ENCODE measurements around the gene LRRFIP1. TPM values are rescaled to one million over a fixed set of nuclear protein-coding genes. Genes with fewer than 3 reads are reported as not detected.

Gene LRRFIP1
- total and polyA plus RNA-seq, 10 of the 15 experiments (the other 5 are each of a cell fraction or from before 2014, with no cell fraction given) = 36.2 to 120 (median 74.3) TPM

DNA sequence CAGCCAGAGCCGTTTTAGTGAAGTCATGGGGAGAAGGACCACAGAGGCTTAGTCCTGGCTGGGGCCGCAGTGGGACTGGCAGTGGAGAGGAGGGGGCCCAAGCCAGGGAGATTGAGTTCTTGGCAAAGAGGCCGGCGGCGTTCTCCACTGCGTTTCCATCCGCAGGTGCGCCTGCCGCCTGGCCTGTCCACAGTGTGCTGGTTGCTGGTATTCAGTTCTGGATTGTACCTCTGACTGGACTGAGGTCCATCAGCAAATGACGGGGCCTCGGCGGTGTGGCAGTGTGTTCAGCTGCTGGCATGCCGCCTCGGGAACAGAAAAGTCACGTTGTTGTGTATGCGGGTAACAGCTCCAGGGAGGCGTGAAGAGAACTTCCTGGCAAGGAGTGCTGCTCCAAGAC is 36.8 kb downstream of the LRRFIP1 start:
- in situ Hi-C loops (cut with MboI) = no loop called here
- H2AFZ ChIP-seq (ENCODE audit: control insufficient read depth, low read depth, low read length) = no peak overlapping the region
- ChIA-PET CTCF (interaction anchor here (0.9 to 2.3 kb wide), 3 partner anchors 9 to 151 kb away, joined by 4 to 10 read pairs (median 9); no protein-coding TSS in a partner anchor), POLR2A (no interaction called here), SMC1A (ENCODE audit: uncharacterized antibody, unreplicated experiment) (interaction anchor here (0.9 to 12.5 kb wide), 7 partner anchors 11 to 83 kb away, joined by 3 to 155 read pairs (median 5); no protein-coding TSS in a partner anchor), RAD21 (ENCODE audit: unreplicated experiment) (no interaction called here)
- FAIRE-seq = no peak
- DNase-seq (ENCODE audit: low read depth, low spot score) = no peak
- no peak overlapping the region for H3K4me2 ChIP-seq (ENCODE audit: control insufficient read depth, insufficient read depth)
- no TSS peak for BruUV-seq (replicated peaks)
- no peak overlapping the region for H3K27ac ChIP-seq (ENCODE audit: control insufficient read depth, insufficient read depth)
- H3K27me3 ChIP-seq (replicated peaks in 1 of 2; ENCODE audit: control insufficient read depth in 2 of 2, insufficient read depth in 2 of 2, low read length in 1 of 2) = peaks cover 0 to 8% of the 10 kb centered on the region in 2 experiments; a peak in 2 of 4 replicates
- no peak for TF ChIP-seq SREBF2 (IDR thresholded peaks at IDR 0.05; ENCODE audit: low read length)
- TF ChIP-seq ZZZ3 (IDR thresholded peaks at IDR 0.05; ENCODE audit: control insufficient read depth, insufficient read length, low read depth) = no peak
- no peak for TF ChIP-seq SRF (IDR thresholded peaks at IDR 0.05; ENCODE audit: low read depth in 2 of 2, low read length in 2 of 2)
- no peak for TF ChIP-seq POLR2A (IDR thresholded peaks at IDR 0.05; ENCODE audit: low read depth, low read length)
- TF ChIP-seq TARDBP (IDR thresholded peaks at IDR 0.05; ENCODE audit: borderline replicate concordance) = no peak
- TF ChIP-seq SMAD5 (IDR thresholded peaks at IDR 0.05; ENCODE audit: low read depth) = no peak
- no peak for TF ChIP-seq ZNF217 (IDR thresholded peaks at IDR 0.05)
- TF ChIP-seq RAD51 (IDR thresholded peaks at IDR 0.05) = no peak
- no peak for TF ChIP-seq MXI1 (IDR thresholded peaks at IDR 0.05; ENCODE audit: low read depth, low read length)
- TF ChIP-seq SIX5 (IDR thresholded peaks at IDR 0.05; ENCODE audit: low read depth, low read length, severe bottlenecking) = no peak
- TF ChIP-seq SPI1 (IDR thresholded peaks at IDR 0.05; ENCODE audit: borderline replicate concordance, insufficient read depth, low read depth, low read length) = no peak
- TF ChIP-seq ZNF207 (IDR thresholded peaks at IDR 0.05; ENCODE audit: borderline replicate concordance) = no peak
- TF ChIP-seq, protein P1, sequence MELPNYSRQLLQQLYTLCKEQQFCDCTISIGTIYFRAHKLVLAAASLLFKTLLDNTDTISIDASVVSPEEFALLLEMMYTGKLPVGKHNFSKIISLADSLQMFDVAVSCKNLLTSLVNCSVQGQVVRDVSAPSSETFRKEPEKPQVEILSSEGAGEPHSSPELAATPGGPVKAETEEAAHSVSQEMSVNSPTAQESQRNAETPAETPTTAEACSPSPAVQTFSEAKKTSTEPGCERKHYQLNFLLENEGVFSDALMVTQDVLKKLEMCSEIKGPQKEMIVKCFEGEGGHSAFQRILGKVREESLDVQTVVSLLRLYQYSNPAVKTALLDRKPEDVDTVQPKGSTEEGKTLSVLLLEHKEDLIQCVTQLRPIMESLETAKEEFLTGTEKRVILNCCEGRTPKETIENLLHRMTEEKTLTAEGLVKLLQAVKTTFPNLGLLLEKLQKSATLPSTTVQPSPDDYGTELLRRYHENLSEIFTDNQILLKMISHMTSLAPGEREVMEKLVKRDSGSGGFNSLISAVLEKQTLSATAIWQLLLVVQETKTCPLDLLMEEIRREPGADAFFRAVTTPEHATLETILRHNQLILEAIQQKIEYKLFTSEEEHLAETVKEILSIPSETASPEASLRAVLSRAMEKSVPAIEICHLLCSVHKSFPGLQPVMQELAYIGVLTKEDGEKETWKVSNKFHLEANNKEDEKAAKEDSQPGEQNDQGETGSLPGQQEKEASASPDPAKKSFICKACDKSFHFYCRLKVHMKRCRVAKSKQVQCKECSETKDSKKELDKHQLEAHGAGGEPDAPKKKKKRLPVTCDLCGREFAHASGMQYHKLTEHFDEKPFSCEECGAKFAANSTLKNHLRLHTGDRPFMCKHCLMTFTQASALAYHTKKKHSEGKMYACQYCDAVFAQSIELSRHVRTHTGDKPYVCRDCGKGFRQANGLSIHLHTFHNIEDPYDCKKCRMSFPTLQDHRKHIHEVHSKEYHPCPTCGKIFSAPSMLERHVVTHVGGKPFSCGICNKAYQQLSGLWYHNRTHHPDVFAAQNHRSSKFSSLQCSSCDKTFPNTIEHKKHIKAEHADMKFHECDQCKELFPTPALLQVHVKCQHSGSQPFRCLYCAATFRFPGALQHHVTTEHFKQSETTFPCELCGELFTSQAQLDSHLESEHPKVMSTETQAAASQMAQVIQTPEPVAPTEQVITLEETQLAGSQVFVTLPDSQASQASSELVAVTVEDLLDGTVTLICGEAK (IDR thresholded peaks at IDR 0.05; ENCODE audit: borderline replicate concordance) = no peak
- TF ChIP-seq, protein P2, sequence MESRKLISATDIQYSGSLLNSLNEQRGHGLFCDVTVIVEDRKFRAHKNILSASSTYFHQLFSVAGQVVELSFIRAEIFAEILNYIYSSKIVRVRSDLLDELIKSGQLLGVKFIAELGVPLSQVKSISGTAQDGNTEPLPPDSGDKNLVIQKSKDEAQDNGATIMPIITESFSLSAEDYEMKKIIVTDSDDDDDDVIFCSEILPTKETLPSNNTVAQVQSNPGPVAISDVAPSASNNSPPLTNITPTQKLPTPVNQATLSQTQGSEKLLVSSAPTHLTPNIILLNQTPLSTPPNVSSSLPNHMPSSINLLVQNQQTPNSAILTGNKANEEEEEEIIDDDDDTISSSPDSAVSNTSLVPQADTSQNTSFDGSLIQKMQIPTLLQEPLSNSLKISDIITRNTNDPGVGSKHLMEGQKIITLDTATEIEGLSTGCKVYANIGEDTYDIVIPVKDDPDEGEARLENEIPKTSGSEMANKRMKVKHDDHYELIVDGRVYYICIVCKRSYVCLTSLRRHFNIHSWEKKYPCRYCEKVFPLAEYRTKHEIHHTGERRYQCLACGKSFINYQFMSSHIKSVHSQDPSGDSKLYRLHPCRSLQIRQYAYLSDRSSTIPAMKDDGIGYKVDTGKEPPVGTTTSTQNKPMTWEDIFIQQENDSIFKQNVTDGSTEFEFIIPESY (IDR thresholded peaks at IDR 0.05) = no peak
- no peaks in the 10 kb centered on the region for H3K9me3 ChIP-seq (replicated peaks; ENCODE audit: control insufficient read depth, insufficient read depth, low read length)
- no peak overlapping the region for H3K9ac ChIP-seq (ENCODE audit: control insufficient read depth, insufficient read depth, low read length)
- WGBS (ENCODE audit: insufficient coverage, insufficient replicate concordance, low lambda C conversion rate, missing lambda C conversion rate) = 71% methylated on average over 17 of the region's 17 CpGs
- intact Hi-C loops (cut with micrococcal nuclease; ENCODE audit: unreplicated experiment) = no loop called here
- ATAC-seq = no peak
- H3K36me3 ChIP-seq (ENCODE audit: control insufficient read depth in 2 of 2, insufficient read depth in 2 of 2, low read length in 1 of 2) = no peaks in the 10 kb centered on the region
- no peaks in the 10 kb centered on the region for H3K79me2 ChIP-seq (ENCODE audit: control insufficient read depth, insufficient read depth, low read length)
- H3K4me1 ChIP-seq (ENCODE audit: control insufficient read depth, insufficient read depth, low read length) = peaks cover 8% of the 10 kb centered on the region; the same call in 1 of the 2 replicates
- H4K20me1 ChIP-seq (ENCODE audit: control insufficient read depth, insufficient read depth) = no peaks in the 10 kb centered on the region
- H3K4me3 ChIP-seq = no peak overlapping the region

Data from GM12878 (cell line).